ENCODE data around the gene MAP3K6.
A peak's percentile ranks its signal among the peaks of the same experiment; 100 is the strongest.

Gene MAP3K6

GRCh38 chr1:27374362-27375086 is 7.8 kb upstream of the MAP3K6 start, which contains the start of gene FCN3:
Gene FCN3 (minus strand): TSS chr1:27374824. CDS start chr1:27374818, 6 bp downstream.
- no peak for DNase-seq (ENCODE audit: low read depth)

DNA sequence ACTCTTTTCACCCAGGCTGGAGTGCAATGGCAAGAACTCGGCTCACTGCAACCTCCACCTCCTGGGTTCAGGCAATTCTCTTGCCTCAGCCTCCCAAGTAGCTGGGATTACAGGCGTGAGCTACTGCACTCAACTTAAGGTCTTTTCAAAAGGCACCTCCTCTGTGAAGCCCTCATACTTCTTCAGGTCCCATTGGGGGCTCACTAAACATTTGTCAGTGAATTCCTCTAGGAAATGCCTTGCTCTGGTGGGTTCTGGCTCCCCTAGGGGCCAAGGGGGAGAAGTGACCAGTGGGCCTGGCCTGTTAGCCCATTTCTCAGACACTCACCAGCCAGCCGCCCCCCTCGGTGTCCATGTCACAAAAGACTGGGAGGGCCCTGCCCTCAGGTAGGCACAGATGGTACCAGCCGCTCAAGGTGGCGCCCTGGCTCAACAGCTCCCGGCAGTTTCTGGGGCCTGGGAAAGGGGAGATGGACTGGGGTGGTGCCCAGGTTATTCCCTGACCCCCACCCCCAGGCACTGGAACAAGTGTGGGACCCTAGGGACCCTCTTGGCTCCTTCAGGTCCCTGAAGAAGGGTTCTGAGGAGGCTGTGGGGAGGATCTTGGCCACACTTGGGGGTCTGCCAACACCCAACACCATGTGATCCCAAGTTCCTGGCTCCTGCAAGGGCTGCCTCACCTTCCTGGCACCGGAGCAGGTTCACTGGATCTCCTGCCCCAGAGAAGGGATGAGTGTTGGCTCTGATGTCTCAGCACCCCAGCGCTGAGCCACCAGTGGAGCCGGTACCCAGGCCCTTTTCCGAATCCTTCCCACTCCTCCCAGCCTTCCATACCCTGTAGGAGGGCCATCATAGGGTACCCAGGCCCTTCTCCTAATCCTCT is 6.3 kb upstream of the MAP3K6 start:
- DNase-seq (ENCODE audit: low read depth), result no peak

DNA sequence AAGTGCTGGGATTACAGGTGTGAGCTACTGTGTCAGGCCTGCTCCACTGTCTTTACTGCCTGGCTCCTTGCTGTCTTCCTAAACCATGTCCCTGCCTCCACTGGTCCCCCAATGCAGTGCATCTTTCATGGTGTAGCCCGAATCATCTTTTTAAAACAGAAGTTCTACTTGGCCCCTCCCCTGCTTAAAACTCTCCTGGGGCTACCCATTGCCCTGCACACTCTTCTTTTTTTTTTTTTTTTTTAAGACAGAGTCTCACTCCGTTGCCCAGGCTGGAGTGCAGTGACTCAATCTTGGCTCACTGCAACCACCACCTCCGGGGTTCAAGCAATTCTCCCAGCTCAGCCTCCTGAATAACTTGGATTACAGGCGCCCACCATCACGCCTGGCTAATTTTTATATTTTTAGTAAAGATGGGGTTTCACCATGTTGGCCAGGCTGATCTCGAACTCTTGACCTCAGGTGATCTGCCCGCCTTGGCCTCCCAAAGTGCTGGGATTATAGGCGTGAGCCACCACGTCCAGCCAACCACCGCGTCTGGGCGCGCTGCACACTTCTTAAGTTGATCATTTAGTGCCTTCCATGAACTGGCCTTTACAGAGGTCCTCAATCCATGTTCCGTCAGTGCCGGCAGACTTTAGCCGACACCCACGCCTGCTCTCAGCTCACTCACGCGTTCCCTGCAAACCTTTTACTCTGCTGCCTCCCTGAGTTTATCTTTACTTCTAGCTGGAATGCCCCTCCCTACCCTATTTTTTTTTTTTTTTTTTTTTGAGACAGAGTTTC is 5.5 kb upstream of the MAP3K6 start:
- no peak for DNase-seq (ENCODE audit: low read depth)

DNA sequence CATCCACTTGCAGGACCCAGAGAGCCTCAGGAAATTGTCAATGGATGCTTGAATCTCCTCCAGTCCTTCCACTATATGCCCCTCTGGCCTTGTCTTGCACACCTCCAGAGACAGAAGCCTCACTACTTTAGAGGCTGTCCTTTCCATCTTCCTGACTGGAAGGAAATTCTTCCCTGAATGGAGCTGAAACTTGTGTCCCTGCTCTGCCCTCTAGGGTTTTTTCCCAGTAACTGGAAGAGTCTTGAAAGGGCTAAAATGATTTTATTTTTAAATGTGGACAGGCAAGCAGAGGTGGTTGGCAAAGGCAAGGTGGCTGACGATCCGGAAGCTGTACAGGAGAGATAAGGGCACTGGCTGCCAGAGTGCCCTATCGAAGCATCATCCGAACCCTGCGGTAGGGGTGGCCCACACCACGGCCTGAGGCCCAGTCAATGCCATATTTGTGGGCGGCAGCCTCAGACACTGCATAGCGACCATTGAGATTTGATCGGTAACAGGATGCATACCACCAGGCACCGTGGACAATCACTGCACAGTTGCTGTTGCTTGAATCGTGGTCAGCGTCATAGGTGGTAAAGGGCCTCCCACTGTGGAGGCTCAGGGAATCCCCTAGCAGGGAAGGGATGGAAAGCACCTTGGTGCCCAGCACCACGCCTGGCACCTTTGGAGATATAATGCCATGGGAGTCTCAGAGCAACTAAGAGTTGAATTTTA is 2.3 kb upstream of the MAP3K6 start:
- no peak for DNase-seq (ENCODE audit: low read depth)

DNA sequence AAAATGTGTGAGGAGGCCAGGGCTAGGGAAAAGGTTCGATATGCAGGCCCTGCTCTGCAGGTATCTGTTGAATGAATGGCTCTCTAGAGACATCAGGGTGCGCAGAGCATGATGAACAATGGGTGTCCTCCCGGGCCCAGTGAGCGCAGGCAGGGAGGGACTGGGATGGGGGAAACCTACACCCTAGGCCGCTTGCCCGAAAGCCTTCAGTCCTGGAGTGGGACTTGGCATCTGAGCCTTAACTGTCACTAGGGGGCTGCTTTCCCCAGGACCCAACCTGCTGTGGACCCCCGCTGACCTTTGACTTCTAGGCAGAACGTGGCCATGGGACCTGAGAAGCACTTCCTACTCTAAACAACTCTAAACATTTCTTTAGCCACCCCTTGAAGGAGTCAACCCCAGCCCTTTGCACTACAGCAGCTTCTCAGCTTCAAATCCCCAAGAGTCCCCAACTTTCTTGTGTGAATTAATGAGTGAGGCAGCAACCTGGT is 444 bp upstream of the MAP3K6 start:
- DNase-seq (ENCODE audit: low read depth), result no peak

GRCh38 chr1:27366113-27366410 is 699 bp downstream of the MAP3K6 start:
- peak; percentile 45 for DNase-seq (ENCODE audit: low read depth)

DNA sequence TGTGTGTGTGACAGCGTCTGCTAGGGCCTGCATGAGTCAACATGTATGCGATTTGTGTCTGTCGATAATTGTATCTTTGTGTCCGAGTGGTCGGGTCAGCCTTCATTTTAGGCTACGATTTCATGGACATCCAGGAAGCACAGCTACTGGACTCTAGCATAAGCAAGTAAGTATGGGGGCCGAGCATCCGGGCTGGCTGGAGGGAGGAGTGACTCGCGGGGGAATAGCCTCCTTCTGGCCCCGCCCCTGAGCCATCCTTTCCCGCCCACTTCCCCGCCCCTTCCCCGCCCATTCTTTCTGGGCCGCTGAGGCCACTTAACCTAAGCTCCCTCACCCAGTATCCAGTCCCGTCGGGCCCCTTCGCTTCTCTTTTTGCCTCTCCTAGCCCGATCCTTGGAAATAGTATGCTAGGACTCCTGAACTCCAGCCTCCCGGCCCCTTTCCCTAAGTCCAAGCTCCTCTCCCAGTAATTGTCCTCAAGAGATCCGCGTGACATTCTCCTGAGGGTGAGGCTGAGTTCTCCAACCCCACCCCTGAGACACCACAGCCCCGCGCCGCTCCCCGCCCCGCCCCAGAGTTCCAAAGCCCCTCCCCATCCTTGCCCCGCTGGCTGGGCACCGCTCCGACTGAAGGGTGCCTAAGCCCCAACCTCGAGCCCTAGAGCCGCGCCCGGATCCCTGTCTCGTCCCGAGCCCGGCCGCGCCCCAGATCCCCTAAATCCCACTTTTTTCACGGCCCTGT is 1.2 kb downstream of the MAP3K6 start:
- peak; percentile 73 for DNase-seq (ENCODE audit: low read depth)

DNA sequence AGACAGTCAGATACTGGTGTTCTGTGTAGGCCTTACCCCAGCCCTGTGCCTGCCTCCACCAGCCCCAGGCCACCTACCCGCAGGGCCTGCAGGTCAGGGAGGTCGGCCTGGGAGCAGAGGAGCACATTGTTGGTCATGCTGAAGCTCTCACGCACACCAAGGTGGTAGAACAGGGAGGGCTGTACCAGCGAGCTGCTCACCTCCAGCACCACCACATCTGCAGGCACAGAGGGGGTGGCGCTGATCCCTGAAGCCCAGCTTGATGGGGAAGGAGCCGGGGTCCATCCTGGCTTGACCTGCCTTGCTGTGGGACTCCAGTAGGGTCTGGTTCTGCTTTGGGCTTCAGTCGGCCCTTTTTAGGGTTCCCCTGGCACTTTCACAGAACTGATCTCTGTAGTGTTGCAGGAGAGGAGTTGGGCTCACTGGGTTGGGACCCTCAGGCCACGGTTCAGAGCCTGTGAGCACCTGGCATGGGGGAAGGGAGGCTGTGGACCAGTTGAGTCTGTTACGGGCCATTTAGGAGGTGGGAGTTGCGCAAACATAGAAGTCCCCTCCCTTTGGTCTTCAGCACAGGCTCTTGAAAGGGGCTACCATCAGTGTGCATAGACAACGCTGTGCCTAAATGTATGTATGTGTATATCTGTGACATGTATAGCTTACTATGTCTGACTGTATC is 1.9 kb downstream of the MAP3K6 start:
- DNase-seq (ENCODE audit: low read depth), result no peak

DNA sequence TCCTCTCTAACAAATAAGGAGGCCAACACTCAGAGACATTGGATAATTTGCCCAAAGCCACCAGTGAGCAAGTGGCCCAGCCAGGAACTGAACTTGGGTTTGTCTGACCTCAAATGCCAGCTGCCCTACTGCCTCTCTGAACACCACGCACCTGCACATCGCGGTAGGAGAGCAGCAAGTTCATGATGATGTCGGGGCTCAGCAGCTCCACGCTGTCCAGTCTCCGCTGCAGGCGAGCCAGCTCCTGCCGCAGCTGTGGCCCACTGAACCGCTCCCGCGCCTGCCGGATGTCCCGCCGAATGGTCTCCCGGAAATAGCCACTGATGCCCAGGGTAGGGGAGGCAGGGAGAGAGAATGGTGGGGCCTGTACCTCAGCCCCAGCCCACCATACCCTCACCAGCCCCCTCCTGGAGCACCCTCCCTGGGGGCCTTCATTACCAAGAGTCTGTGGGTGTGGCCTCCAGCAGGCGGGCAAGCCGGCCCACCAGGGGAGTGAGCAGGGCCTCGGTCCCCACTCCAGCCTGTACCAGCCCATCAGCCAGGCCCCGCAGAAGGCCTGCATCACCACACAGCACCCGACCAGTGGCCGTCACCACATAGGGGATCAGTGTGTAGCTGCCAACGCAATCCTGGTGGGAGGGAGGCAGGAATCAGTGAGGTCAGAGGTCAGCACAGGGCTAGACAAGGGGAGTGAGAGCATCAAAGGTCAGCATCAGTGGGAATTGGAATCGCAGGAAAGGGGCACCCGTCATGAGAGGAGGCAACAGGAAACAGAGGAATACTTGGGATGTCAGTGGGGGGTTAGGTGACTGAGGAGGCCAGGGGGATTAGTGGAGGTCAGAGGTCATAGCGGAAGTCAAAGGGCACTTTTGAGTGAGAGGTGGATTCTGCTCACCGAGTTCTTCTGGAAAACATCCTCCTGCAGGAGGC is 2.7 kb downstream of the MAP3K6 start:
- DNase-seq (ENCODE audit: low read depth), result no peak

DNA sequence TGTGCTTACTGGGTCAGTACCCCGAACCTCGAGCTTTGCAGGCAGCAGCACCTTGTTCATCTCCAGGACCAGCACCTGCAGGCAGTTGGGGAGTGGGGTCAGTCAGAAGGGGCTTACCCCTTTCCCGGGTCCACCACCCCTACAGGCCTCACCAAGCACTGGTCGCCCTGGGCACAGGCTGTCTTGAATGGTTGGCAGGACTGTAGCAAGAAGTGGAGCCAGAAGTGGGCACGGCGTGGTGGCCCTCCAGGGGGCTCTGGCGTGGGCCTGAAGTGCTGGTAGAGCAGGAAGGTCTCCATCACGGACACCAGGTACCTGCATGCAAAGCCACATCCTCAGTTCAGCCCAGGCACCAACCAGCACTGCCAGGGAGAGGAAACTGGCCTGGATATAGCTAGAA is 5.2 kb downstream of the MAP3K6 start:
- DNase-seq (ENCODE audit: low read depth), result no peak

- no peak for DNase-seq (ENCODE audit: low read depth)
Measured at GRCh38 chr1:27361044-27361402, 5.7 kb downstream of the MAP3K6 start.

- DNase-seq (ENCODE audit: low read depth), result no peak
Measured at GRCh38 chr1:27360159-27361043, 6.4 kb downstream of the MAP3K6 start.

GRCh38 chr1:27359822-27360158 is 7.0 kb downstream of the MAP3K6 start:
- DNase-seq (ENCODE audit: low read depth), result no peak

DNA sequence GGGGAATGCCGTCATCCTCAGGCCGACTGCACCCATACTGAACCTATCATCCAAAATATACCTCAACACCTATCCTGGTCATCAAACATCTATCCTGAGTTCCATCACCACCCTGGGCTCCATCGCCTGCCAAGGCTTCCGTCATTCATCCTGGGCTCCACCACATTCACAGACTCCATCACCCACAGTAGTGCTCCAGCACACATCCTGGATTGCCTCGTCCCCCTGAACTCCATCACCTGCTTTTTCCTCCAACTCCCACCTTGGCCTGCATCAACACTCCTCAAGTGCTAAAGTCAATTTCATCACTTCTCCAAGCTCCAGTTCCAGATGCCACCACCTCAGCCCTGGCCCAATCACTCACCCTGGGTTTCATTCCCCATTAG is 7.8 kb downstream of the MAP3K6 start:
- no peak for DNase-seq (ENCODE audit: low read depth)

DNA sequence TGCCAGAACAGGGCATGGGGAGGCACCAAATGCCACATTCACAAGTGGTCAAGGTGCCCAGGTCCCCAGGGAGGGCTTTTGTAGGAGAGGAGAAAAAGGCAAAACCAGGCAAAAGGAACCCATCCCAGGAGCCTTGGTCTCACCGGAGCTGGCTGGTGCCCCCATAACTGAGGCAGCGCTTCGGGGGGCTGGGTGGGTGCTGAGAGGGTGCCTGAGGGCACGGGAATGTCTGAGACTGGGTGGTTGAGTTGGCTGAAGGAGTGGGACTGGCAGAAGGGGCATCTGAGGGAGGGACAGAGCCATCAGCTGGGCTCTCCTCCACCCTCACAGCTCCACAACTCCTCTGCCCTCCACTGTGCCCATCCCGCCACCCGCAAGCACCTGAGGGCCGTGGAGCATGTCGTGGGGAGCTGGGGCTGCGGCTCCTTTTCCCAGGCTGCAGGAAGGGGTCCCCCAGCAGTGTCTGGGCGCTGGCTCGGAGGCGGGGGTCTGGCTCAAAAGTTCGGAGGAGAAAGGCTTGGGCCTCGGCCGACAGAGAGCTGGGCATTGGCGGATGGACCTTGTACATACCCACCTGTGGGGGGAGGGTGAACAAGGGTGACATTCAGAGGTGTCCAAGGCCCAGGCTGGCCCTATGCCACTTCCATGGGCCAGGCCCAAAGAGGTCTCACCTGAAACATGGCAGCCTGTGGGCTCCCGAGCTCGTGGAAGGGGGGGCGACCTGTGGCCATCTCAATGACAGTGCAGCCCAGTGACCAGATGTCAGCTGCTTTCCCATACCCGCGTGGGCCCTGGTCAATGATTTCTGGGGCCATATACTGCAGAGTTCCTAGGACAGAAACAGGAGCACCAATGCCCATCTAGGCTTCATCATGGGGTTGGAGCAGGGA is 8.5 kb downstream of the MAP3K6 start:
- DNase-seq (ENCODE audit: low read depth), result no peak

- DNase-seq (ENCODE audit: low read depth), result no peak
Measured at GRCh38 chr1:27357281-27358037, 9.3 kb downstream of the MAP3K6 start.

Measured in HS-5 (cell line).